Breast epithelium (tissue), 3 donors: ENCODE measurements around the gene AKAP8L.

Experiments used
- POLR2A ChIP-seq: fragments of 450-650 bp; IDR thresholded peaks from one replicate; pipeline ENCODE4 v1.6.1; 2016; ENCODE audit warnings: antibody characterized with exemption, mild to moderate bottlenecking, moderate library complexity
- POLR2AphosphoS5 ChIP-seq, 3 donors: sonication (generic); formaldehyde crosslinking; IDR thresholded peaks; one replicate each; pipeline ENCODE4 v1.6.1; 2017; ENCODE audit warnings: antibody characterized with exemption in 3 of 3
- TF ChIP-seq, protein P1 (sequence below), 3 donors: fragments of 450-650 bp; IDR thresholded peaks; one replicate each; pipeline ENCODE4 v1.5.1; 2016 to 2017; ENCODE audit warnings: antibody characterized with exemption in 3 of 3, mild to moderate bottlenecking in 3 of 3, moderate library complexity in 3 of 3

DNA sequence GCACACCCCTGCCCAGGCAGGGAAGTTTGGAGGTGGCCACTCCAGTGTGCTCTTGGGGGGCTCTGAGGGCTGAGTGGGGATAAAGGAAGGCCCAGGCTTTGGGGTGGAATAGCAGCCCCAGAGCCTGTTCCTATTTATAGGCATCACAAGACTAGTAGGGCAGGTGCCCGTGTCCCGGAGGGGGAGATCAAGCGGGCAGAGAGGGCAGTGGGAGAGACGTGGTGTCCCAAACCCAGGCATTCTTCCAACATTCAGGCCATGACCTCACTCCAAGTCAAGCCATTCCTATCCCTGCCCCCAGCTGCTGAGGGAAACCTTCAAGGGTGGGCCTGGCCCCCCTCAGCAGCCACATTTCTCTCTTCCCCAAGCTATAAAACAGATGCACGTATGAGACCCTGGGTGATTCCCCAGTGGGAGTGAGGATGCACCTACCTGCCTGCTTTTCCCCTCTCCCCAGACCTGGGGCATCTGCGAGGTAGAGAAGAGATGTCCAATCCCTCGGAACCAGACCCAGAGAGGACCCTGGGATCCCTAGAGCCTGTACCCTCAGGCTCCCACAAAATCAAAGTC lies 27.1 kb upstream of the AKAP8L start:
- TF ChIP-seq POLR2A (no peak), POLR2AphosphoS5 (IDR thresholded peaks at IDR 0.05) (no peak)
- TF ChIP-seq, protein P1, sequence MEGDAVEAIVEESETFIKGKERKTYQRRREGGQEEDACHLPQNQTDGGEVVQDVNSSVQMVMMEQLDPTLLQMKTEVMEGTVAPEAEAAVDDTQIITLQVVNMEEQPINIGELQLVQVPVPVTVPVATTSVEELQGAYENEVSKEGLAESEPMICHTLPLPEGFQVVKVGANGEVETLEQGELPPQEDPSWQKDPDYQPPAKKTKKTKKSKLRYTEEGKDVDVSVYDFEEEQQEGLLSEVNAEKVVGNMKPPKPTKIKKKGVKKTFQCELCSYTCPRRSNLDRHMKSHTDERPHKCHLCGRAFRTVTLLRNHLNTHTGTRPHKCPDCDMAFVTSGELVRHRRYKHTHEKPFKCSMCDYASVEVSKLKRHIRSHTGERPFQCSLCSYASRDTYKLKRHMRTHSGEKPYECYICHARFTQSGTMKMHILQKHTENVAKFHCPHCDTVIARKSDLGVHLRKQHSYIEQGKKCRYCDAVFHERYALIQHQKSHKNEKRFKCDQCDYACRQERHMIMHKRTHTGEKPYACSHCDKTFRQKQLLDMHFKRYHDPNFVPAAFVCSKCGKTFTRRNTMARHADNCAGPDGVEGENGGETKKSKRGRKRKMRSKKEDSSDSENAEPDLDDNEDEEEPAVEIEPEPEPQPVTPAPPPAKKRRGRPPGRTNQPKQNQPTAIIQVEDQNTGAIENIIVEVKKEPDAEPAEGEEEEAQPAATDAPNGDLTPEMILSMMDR (IDR thresholded peaks at IDR 0.05) = no peak
